ENCODE results near the gene PCBP4.

DNA sequence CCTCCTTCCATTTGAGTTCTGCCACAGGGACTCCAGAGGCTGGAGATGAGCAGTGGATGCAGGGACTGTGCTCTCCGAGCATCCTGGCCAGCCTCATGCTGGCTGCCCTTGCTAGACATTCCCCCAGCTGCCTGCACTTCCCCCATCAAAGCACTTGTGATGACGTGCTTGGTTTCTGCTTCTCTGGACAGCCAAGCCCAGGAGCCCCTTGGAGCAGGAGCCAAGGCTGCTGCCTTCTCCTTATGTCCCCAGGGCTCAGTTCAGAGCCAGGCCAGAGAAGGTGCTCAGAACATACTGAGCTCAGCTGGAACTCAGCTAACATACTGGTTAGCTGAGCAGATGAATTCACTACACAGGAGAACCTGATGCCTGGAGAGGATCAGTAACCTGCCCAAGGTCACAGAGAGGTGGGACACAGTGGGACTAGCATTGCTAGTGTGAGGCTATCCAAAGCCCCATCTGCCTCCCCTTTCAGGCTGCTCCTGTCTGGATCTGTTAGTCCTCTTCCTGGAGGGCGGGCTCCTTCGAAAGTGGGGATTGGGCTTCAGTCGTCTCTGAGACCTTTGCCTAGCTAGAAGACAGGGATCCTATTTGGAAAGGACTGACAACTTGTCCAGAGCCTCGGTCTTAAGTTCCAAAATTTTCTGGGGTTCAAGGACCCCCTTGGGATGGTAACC lies 4.3 kb downstream of the PCBP4 start:
- TF ChIP-seq, protein P1, sequence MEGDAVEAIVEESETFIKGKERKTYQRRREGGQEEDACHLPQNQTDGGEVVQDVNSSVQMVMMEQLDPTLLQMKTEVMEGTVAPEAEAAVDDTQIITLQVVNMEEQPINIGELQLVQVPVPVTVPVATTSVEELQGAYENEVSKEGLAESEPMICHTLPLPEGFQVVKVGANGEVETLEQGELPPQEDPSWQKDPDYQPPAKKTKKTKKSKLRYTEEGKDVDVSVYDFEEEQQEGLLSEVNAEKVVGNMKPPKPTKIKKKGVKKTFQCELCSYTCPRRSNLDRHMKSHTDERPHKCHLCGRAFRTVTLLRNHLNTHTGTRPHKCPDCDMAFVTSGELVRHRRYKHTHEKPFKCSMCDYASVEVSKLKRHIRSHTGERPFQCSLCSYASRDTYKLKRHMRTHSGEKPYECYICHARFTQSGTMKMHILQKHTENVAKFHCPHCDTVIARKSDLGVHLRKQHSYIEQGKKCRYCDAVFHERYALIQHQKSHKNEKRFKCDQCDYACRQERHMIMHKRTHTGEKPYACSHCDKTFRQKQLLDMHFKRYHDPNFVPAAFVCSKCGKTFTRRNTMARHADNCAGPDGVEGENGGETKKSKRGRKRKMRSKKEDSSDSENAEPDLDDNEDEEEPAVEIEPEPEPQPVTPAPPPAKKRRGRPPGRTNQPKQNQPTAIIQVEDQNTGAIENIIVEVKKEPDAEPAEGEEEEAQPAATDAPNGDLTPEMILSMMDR (conservative IDR thresholded peaks at IDR 0.05; ENCODE audit: low read length): no peak
- no peak for TF ChIP-seq EZH2phosphoT487 (IDR thresholded peaks at IDR 0.05; ENCODE audit: borderline replicate concordance)

Measured in Loucy (cell line).